Activated T-cell treated with anti-CD3 and anti-CD28 coated beads, Interleukin-2, amount 50 U/mL, for 72 hours (primary cell): Measurements from ENCODE around the gene UBQLNL. TPM values are rescaled to one million over a fixed set of nuclear protein-coding genes. Genes with fewer than 3 reads are reported as not detected.

ENCODE experiments used
- ATAC-seq, 2 donors: fragments of 150-1000 bp; cut with Tn5 transposase; replicated peaks in 1 of 2; 2 replicates each; pipeline ENCODE4 v1.10.0; 2021; ENCODE audit warnings: moderate library complexity in 2 of 2, mild to moderate bottlenecking in 1 of 2
- DNase-seq, 2 donors: peaks; one replicate each; pipeline ENCODE4 v3.0.0; 2021 to 2022; ENCODE audit warnings: mixed read lengths in 1 of 2
- H3K27ac Mint-ChIP-seq: one replicate; pipeline ENCODE4 v1.8.0; 2022; ENCODE audit warnings: mild to moderate bottlenecking, moderate library complexity, mixed read lengths
- H3K27me3 Mint-ChIP-seq: one replicate; pipeline ENCODE4 v1.8.0; 2022; ENCODE audit warnings: low read depth, mixed read lengths
- H3K36me3 Mint-ChIP-seq, 2 donors: one replicate each; pipeline ENCODE4 v1.8.0; 2022; ENCODE audit warnings: mixed read lengths in 2 of 2, mild to moderate bottlenecking in 1 of 2; ENCODE audit not compliant: insufficient read depth in 2 of 2
- H3K4me1 Mint-ChIP-seq: one replicate; pipeline ENCODE4 v1.8.0; 2022; ENCODE audit warnings: low read depth, mixed read lengths
- H3K4me3 Mint-ChIP-seq, 2 donors: one replicate each; pipeline ENCODE4 v1.8.0; 2022; ENCODE audit warnings: mild to moderate bottlenecking in 2 of 2, mixed read lengths in 2 of 2, moderate library complexity in 2 of 2
- H3K9me3 Mint-ChIP-seq, 2 donors: one replicate each; pipeline ENCODE4 v1.8.0; 2022; ENCODE audit warnings: mixed read lengths in 2 of 2
- total RNA-seq, 2 donors: library from RNA; stranded (reverse); gene quantifications; one replicate each; pipeline ENCODE4 v1.2.3, GENCODE V29; 2022

Gene UBQLNL
- total RNA-seq, 2 donors from 2014 or later: 0.30 TPM; not detected in 1

DNA sequence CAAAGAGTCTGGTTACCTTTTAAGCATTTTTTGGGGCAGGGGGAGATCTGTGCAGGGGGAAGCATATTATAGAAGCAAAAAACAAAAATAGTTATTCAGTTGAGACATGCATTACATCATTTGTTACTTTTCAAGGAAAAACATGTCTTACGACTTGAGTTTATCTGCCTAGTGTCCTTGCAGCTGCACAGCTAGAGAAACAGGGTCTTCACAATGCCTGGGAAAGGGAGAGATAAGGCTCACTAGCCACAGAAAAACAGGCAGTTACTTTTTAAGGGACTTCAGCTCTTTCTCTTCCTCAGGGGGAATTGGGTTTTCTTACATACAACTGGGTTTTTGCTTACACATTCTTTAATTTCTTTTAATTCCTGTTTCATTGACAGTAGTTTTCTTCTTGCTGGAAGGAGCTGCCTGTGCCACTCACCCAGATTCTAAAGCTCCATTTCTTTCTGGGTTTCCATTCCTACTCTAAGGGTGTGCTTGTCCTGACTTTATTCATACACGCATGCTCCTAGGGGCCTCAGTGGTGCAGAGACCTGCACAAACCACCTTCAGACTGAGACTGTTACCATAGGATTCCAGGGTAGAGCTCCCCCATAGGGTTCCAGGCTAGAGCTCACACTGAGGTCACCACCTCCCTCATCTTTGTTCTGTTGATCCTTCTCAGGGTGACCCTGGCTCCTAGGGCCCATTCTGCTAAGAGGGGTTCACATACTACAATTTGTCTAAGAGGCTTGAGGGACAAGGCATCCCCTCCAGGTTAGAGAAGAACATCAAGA is 14.7 kb upstream of the UBQLNL start:
- no peaks in the 10 kb centered on the region for H3K27me3 Mint-ChIP-seq
- DNase-seq (no peak), ATAC-seq (no peak)
- no peaks in the 10 kb centered on the region for H3K36me3 Mint-ChIP-seq
- H3K27ac Mint-ChIP-seq: no peak overlapping the region
- H3K4me1 Mint-ChIP-seq: no peaks in the 10 kb centered on the region
- H3K4me3 Mint-ChIP-seq: no peak overlapping the region
- no peaks in the 10 kb centered on the region for H3K9me3 Mint-ChIP-seq

DNA sequence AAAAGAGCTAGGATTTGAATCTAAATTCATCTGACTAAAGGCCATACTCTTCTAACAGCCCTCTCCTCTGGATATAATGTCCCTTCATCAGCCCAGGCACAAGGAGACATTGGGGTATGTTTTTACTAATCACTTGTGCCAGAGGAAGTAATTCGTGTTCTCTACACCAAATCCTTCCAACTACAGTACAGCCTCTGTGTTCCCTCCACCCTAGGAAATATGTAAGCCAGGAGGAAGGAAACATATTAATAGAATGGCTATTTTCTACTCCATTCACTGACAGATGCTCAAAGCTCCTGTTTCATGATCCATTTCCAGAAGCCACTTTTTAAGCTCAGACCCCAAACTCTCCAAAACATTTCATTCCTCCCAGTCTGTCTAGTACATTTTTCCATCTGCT is 12.0 kb upstream of the UBQLNL start:
- no peaks in the 10 kb centered on the region for H3K4me1 Mint-ChIP-seq
- DNase-seq (no peak), ATAC-seq (no peak)
- no peak overlapping the region for H3K4me3 Mint-ChIP-seq
- H3K9me3 Mint-ChIP-seq: no peaks in the 10 kb centered on the region
- no peaks in the 10 kb centered on the region for H3K36me3 Mint-ChIP-seq
- H3K27ac Mint-ChIP-seq: no peak overlapping the region
- no peaks in the 10 kb centered on the region for H3K27me3 Mint-ChIP-seq

DNA sequence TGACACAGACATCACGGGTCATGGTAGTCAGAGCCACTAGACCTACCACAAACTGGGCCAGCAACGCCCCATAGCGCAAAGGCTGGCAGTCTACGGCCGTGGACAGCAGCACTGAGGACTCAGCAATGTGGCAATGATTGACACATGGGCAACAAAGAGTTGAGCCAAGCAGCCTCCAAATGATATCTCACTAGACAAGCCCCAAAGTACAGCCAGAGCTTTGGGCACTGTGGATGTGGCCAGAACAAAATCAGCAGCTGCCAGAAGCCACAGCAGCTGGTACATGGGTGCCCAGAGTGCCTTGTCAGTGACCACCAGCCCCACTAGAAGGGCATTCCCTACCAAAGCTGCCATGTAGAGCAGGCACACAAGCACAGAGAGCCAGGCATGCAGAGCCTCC is 11.2 kb upstream of the UBQLNL start:
- no peaks in the 10 kb centered on the region for H3K9me3 Mint-ChIP-seq
- no peaks in the 10 kb centered on the region for H3K36me3 Mint-ChIP-seq
- H3K4me3 Mint-ChIP-seq: no peak overlapping the region

DNA sequence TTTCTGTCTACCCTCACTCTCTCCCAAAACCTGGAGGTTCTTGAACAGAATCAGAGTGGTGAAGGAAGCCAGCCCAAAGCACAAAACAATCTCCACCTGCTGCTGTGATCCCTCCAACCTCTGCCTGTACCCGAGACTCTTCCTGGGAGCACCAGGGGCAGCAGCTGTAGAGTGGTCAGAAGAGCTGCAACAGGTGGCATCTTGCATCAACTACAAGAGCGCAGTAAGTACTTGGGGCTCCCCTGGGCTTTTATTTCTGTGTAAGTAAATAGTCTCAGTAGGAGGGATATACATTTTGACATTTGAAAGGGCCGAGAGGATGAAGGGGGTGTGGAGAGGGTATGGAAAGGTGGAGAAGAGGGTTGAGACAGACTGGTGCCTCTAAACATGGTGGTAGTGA is 8.3 kb upstream of the UBQLNL start:
- Mint-ChIP-seq H3K9me3 (no peaks in the 10 kb centered on the region), H3K4me3 (no peak overlapping the region), H3K27me3 (no peaks in the 10 kb centered on the region), H3K36me3 (no peaks in the 10 kb centered on the region), H3K4me1 (no peaks in the 10 kb centered on the region), H3K27ac (no peak overlapping the region)
- DNase-seq (no peak), ATAC-seq (no peak)

More for the DNA sequence above, 11.2 kb upstream of the UBQLNL start:
- no peak for DNase-seq
- ATAC-seq: no peak
- Mint-ChIP-seq H3K4me1 (no peaks in the 10 kb centered on the region), H3K27ac (no peak overlapping the region), H3K27me3 (no peaks in the 10 kb centered on the region)

DNA sequence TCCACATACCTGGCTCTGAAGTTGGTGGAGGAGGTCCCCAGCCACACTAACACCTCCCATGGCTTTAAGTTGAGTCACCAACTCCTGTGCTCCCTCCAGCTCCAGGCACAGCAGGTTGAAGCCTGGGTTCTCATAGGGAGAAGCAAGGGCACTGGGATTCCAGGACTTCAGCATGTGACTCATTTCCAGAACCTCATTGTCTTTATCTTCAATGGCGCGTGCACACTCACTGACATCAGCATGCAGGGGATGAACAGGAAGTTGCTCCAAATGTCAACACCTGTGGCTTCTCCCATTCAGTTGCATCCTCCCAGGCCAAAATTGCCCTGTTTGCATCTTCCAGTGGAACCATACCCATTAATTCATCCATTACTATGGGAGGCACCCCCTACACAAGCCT is 5.8 kb upstream of the UBQLNL start:
- Mint-ChIP-seq H3K4me1 (no peaks in the 10 kb centered on the region), H3K36me3 (no peaks in the 10 kb centered on the region), H3K27ac (no peak overlapping the region), H3K9me3 (no peaks in the 10 kb centered on the region), H3K4me3 (no peak overlapping the region), H3K27me3 (no peaks in the 10 kb centered on the region)
- ATAC-seq: no peak
- no peak for DNase-seq

DNA sequence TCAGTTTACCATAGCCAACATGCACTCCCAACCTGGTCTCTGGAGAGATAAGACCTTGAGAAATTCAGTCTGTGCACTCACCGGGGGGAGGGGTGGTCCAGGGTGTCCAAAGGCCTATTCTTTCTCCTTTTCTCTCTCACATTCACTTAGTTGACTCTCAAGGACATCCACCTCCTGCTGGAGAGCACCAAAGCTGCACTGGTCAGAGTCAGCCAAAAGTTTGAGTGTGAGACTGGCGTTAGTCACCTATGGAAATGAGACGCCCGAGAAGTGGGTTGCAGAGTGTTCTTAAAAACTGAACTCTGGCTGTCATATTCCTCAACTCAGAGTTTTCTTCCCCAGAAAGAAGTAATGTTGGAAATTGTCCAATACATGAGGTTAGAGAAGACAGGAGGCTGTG is 5.0 kb upstream of the UBQLNL start:
- H3K4me3 Mint-ChIP-seq: no peak overlapping the region
- no peaks in the 10 kb centered on the region for H3K4me1 Mint-ChIP-seq
- ATAC-seq: no peak
- no peak for DNase-seq
- no peaks in the 10 kb centered on the region for H3K9me3 Mint-ChIP-seq
- no peak overlapping the region for H3K27ac Mint-ChIP-seq
- no peaks in the 10 kb centered on the region for H3K27me3 Mint-ChIP-seq
- no peaks in the 10 kb centered on the region for H3K36me3 Mint-ChIP-seq

DNA sequence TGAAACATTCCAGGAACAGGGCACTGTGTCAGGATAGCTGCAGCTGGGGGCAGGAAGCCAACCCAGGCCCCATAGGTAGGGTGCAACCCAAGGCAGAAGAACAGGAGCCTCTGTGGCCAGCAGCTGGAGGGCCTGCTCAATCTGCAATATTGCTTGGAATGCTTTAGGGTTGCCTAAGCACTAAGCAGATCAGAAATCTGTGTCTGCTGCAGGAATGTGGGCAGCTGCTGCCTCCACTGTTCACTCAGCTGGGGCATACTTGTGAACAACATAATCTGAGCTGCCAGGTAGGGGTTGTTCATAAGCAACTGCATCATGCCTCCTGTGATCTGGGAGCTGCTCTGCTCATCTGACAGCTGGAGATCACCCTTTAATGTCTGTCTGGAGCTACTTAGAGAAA is 1.7 kb downstream of the UBQLNL start:
- ATAC-seq: no peak
- H3K4me1 Mint-ChIP-seq: no peaks in the 10 kb centered on the region
- no peak overlapping the region for H3K27ac Mint-ChIP-seq
- no peaks in the 10 kb centered on the region for H3K9me3 Mint-ChIP-seq
- no peaks in the 10 kb centered on the region for H3K36me3 Mint-ChIP-seq
- H3K4me3 Mint-ChIP-seq: no peak overlapping the region
- DNase-seq: no peak
- peaks cover 10% of the 10 kb centered on the region for H3K27me3 Mint-ChIP-seq

DNA sequence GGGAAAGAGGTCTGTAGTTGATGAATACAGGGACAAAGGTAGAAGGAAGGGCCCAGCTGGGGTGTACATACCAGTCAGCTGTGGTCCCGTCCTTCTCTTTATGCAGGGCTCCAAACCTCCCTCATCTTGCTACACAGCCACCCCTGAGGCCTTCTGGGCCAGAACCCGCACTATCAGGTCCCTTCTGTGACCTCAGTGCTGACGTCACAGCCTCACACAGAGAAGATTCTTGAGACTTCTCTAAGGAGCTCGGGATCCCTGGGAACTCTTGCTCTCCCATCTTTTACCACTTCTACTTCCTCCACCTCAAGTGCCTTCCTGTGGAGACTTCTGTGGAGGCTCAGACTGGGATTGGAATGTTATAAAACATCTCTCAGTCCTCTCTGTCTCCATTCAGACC is 6.7 kb downstream of the UBQLNL start, which contains the start of gene UBQLN3:
UBQLN3 (minus strand) TSS at position 155 of the 400 bp plus-strand sequence. CDS start 399 bp downstream, outside the sequence.
- Mint-ChIP-seq H3K9me3 (no peaks in the 10 kb centered on the region), H3K36me3 (no peaks in the 10 kb centered on the region), H3K27me3 (peaks cover 10% of the 10 kb centered on the region), H3K4me3 (no peak within 1 kb of the TSS), H3K27ac (no peak within 1 kb of the TSS), H3K4me1 (no peaks in the 10 kb centered on the region)
- DNase-seq (no peak), ATAC-seq (no peak)

DNA sequence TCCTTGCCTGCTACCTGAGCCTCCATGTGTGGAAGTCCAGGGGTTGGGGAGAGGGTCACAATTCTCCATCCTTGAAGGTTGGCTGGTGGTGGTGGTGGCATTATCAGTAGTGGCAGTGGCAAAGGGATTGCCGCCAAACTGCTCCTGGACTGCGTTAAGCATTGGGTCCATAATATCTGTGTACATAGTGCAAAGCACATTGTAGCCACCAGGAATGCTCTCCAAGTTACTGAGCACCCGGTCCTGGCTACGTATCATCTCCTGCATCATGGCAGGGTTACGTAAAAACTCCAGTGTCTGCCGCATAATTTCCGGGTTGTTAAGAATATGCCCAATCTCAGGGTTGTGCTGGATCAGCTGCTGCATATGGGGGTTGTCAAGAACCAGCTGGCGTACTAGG is 7.9 kb downstream of the UBQLNL start:
- no peaks in the 10 kb centered on the region for H3K36me3 Mint-ChIP-seq

DNA sequence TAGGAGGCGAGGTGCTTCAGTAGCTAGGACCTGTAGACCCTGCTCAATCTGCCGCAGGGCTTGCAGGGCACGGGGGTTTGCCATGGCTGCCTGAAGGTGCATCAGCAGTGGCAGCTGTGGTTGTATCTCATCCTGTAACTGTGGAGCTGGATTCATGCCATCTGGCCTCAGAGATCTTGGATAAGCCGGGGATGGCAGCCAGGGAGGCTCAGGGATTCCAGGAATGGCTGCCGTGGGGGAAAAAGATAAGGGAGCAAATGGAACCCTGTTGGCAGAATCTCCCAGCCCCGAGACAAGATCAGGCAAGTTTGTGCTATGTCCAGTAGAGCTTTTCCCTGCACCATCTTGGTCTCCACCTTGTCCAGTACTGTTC is 8.6 kb downstream of the UBQLNL start:
- Mint-ChIP-seq H3K4me1 (no peaks in the 10 kb centered on the region), H3K36me3 (no peaks in the 10 kb centered on the region), H3K9me3 (no peaks in the 10 kb centered on the region), H3K27me3 (peaks cover 10% of the 10 kb centered on the region), H3K27ac (no peak overlapping the region), H3K4me3 (no peak overlapping the region)
- ATAC-seq (no peak), DNase-seq (no peak)

More for the DNA sequence above, 7.9 kb downstream of the UBQLNL start:
- no peak for DNase-seq
- Mint-ChIP-seq H3K27ac (no peak overlapping the region), H3K27me3 (peaks cover 10% of the 10 kb centered on the region), H3K4me1 (no peaks in the 10 kb centered on the region), H3K4me3 (no peak overlapping the region), H3K9me3 (no peaks in the 10 kb centered on the region)
- ATAC-seq: no peak

DNA sequence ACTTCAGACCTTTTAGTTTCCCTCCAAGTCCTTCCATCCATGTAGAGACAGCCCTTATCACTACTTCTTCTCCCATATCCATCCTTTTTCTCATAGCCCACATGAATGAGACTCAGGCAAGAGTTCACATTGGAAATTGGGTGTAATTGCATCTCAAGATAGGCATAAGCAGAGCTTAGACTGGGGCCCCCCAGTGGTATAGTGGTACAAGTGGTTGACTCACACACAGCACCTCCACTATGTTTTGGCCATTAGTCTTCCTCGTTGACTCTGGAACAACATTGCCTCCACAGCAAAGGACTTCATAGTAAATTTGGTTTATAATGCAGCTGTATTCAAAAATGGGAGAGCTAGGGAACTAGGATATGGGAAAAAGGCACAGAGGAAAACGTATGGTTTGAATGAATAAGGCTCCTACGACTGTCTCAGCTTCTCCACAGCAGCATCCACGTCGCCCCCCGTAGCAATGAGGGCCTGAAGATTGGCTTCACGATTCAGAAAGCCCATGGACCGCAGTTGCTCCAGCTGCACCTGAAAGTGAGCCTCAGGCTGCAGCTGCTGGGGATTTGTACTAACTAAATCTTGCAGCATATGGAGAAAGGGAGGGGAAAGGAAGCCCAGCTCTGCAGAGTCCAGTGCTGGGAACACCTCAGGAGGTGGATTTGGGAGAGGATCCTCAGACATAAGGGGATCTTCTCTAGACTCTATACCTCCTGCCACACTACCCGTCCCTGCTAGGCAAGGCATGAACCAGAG is 9.1 kb downstream of the UBQLNL start:
- no peaks in the 10 kb centered on the region for H3K4me1 Mint-ChIP-seq
- no peaks in the 10 kb centered on the region for H3K9me3 Mint-ChIP-seq
- ATAC-seq: no peak
- no peak overlapping the region for H3K27ac Mint-ChIP-seq
- H3K27me3 Mint-ChIP-seq: peaks cover 11% of the 10 kb centered on the region
- H3K4me3 Mint-ChIP-seq: no peak overlapping the region
- no peaks in the 10 kb centered on the region for H3K36me3 Mint-ChIP-seq
- no peak for DNase-seq

DNA sequence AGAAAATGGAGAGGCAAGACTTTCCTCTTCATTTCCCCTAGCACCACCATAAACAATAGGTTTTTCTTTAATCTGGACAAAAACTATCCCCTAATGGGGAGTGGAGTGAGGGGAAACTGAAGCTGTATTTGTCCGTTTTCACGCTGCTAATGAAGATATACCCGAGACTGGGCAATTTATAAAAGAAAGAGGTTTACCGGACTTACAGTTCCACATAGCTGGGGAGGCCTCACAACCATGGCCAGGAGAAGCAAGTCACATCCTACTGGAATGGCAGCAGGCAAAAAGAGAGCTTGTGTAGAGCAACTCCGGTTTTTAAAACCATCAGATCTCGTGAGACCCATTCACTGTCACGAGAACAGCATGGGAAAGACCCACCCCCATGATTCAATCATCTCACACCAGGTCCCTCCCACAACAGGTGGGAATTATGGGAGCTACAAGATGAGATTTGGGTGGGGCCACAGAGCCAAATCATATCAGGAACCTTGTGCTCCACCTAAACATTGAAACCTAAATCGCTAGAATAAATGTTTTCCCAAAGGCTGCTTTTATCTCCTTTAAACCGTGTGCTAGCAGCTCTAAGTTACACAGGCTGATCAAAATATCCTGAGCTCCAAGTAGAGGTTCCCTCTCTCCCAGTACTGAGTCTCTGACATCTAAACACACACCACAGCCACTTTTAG is 11.0 kb downstream of the UBQLNL start:
- Mint-ChIP-seq H3K36me3 (no peaks in the 10 kb centered on the region), H3K27me3 (peaks cover 7% of the 10 kb centered on the region), H3K27ac (no peak overlapping the region), H3K4me3 (no peak overlapping the region), H3K9me3 (no peaks in the 10 kb centered on the region), H3K4me1 (no peaks in the 10 kb centered on the region)
- DNase-seq (no peak), ATAC-seq (no peak)

DNA sequence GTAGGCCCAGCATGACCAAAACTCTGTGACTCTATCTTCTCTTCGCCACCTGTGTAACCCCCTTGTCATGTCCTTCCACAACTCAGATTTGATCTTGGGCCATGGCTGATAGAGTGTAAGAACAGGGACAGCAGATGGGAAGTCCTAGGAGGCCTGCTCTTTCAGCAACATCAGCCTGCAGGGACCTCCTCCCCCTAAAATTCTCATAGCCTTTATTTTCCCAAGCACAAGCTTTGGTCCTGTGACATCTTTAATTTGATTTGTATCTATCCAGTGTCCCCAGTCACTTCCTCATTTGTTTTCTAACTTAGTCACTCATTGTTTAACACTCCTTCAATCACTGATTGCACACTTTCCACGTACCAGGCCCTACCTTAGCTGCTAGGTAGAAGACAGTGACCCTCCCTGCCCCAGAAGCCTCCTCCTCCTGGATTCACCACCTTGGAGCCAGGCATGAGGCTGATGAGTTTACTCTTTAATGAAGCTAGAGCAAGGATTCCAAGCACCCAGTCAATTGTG is 12.0 kb downstream of the UBQLNL start:
- H3K4me1 Mint-ChIP-seq: no peaks in the 10 kb centered on the region
- no peak for ATAC-seq
- DNase-seq: no peak
- no peak overlapping the region for H3K4me3 Mint-ChIP-seq
- H3K9me3 Mint-ChIP-seq: no peaks in the 10 kb centered on the region
- H3K27me3 Mint-ChIP-seq: peaks cover 7% of the 10 kb centered on the region
- no peak overlapping the region for H3K27ac Mint-ChIP-seq
- no peaks in the 10 kb centered on the region for H3K36me3 Mint-ChIP-seq
